Measurements from ENCODE around the gene FKBP14. TPM values are rescaled to one million over a fixed set of nuclear protein-coding genes. Genes with fewer than 3 reads are reported as not detected.

FKBP14 gene
- total RNA-seq, 6 experiments from 2014 or later: 4.0 to 8.7 (median 5.2) TPM

DNA sequence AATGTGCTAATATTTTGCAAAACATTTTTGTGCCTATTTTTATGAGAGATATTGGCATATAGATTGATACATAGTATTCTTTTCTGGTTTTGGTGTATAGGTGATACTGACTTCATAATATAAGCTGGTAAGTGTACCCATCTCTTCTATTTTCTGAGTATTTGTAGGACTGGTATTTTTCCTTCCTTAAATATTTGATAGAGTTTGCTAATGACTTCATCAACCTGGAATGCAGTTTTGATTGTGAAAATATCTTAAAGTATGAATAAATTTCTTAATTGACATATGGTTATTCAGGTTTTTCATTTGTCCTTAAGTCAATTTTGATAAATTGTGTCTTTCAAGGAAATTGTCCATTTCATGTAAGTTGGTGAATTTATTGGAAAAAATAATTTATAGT is 30.9 kb downstream of the FKBP14 start:
- H3K4me3 ChIP-seq: no peak overlapping the region
- no peaks in the 10 kb centered on the region for H3K4me1 ChIP-seq
- TF ChIP-seq CTCF (IDR thresholded peaks at IDR 0.05) (no peak), POLR2A (IDR thresholded peaks at IDR 0.05) (no peak)
- no peak for ATAC-seq
- intact Hi-C loops (cut with DNase I): no loop called here
- DNase-seq: no peak
- H3K27ac ChIP-seq: no peak overlapping the region
- H3K9me3 ChIP-seq: no peaks in the 10 kb centered on the region
- H3K36me3 ChIP-seq: no peaks in the 10 kb centered on the region
- no peaks in the 10 kb centered on the region for H3K27me3 ChIP-seq

DNA sequence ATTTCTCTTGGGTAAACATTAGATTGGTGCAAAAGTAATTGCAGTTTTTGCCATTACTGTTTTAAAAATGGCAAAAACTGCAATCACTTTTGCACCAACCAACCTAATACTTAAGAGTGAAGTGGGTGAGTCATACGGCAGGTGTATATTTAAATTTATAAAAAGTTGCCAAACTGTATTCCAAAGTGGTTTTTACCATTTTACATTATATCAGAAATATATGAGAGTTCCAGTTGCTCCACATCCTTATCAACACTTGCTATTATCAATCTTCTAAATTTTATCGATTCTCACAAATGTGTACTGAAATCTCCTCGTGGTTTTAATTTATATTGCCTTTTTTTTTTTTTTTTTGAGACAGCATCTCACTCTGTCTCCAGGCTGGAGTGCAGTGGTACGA is 33.4 kb downstream of the FKBP14 start:
- Histone ChIP-seq H3K27me3 (peaks cover 0 to 12% of the 10 kb centered on the region in 2 donors), H3K4me1 (no peaks in the 10 kb centered on the region), H3K36me3 (no peaks in the 10 kb centered on the region), H3K27ac (no peak overlapping the region), H3K4me3 (no peak overlapping the region), H3K9me3 (no peaks in the 10 kb centered on the region)
- TF ChIP-seq POLR2A (IDR thresholded peaks at IDR 0.05) (no peak), CTCF (IDR thresholded peaks at IDR 0.05) (no peak)
- no peak for ATAC-seq
- no peak for DNase-seq
- intact Hi-C loops (cut with DNase I): no loop called here
- WGBS (ENCODE audit: insufficient coverage, low coverage, low lambda C conversion rate, missing lambda C conversion rate): 73% methylated on average over 4 of the region's 4 CpGs

- H3K27ac ChIP-seq: no peak overlapping the region
- ATAC-seq (no peak), DNase-seq (no peak)
- H3K27me3 ChIP-seq: peaks cover 0 to 12% of the 10 kb centered on the region in 2 donors
- TF ChIP-seq POLR2A (IDR thresholded peaks at IDR 0.05) (no peak), CTCF (IDR thresholded peaks at IDR 0.05) (no peak)
- no peaks in the 10 kb centered on the region for H3K36me3 ChIP-seq
- WGBS (ENCODE audit: insufficient coverage, low coverage, low lambda C conversion rate, missing lambda C conversion rate): 85% methylated on average over 3 of the region's 5 CpGs
- H3K4me1 ChIP-seq: no peaks in the 10 kb centered on the region
- no peaks in the 10 kb centered on the region for H3K9me3 ChIP-seq
- intact Hi-C loops (cut with DNase I): no loop called here
- H3K4me3 ChIP-seq: no peak overlapping the region
These were observed 34.6 kb downstream of the FKBP14 start for GRCh38 chr7:29991937-29992336.

DNA sequence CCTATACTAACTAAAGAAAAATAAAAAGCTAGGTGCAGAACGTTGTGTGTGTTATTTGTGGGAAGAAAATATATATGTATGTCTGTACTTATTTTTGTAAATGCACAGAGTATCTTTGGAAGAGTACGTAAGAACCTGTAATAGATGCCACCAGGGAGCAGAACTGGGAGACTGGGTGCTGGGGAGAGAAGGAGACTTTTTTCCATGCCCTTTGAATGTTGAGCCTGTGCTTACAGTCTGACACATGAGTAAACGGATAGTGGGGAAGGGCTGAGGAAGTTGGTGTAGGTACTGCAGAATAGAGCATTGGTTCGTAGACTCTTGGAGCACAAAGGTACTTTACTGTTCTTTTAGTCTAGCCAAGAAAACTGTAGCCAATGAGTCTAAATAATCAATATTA is 35.6 kb downstream of the FKBP14 start:
- ATAC-seq: no peak
- Histone ChIP-seq H3K9me3 (no peaks in the 10 kb centered on the region), H3K27me3 (peaks cover 0 to 12% of the 10 kb centered on the region in 2 donors), H3K4me3 (no peak overlapping the region), H3K4me1 (no peaks in the 10 kb centered on the region), H3K27ac (no peak overlapping the region), H3K36me3 (no peaks in the 10 kb centered on the region)
- 63% methylated on average over 4 of the region's 4 CpGs for WGBS (ENCODE audit: insufficient coverage, low coverage, low lambda C conversion rate, missing lambda C conversion rate)
- DNase-seq: no peak
- intact Hi-C loops (cut with DNase I): no loop called here
- TF ChIP-seq CTCF (IDR thresholded peaks at IDR 0.05) (no peak), POLR2A (IDR thresholded peaks at IDR 0.05) (no peak)

All from right lobe of liver (tissue), 6 donors.